Mucosa of stomach (tissue), 1 donor: Measurements from ENCODE around the gene SLC46A3.

ENCODE experiments used
- H3K27me3 ChIP-seq: one replicate; pipeline ENCODE4 v1.7.0; 2013; ENCODE audit warnings: mild to moderate bottlenecking, low read length; ENCODE audit not compliant: control insufficient read depth, insufficient read depth
- H3K36me3 ChIP-seq: one replicate; pipeline ENCODE4 v1.7.0; 2013; ENCODE audit warnings: low read length; ENCODE audit not compliant: control insufficient read depth, insufficient read depth
- H3K4me1 ChIP-seq: one replicate; pipeline ENCODE4 v1.7.0; 2013; ENCODE audit warnings: mild to moderate bottlenecking, low read length; ENCODE audit not compliant: control insufficient read depth, insufficient read depth
- H3K4me3 ChIP-seq: one replicate; pipeline ENCODE4 v1.7.0; 2013; ENCODE audit warnings: low read length
- H3K9ac ChIP-seq: one replicate; pipeline ENCODE4 v1.7.0; 2013; ENCODE audit warnings: mild to moderate bottlenecking, low read length, moderate library complexity
- H3K9me3 ChIP-seq: one replicate; pipeline ENCODE4 v1.7.0; 2013; ENCODE audit warnings: mild to moderate bottlenecking, low read length, moderate library complexity; ENCODE audit not compliant: control insufficient read depth
- donor health status: Pancreatic carcinoma.

SLC46A3 gene

GRCh38 chr13:28659621-28659970 is 59.2 kb downstream of the SLC46A3 start:
- no peaks in the 10 kb centered on the region for H3K36me3 ChIP-seq
- H3K4me3 ChIP-seq: peak overlapping the region; percentile 92
- no peaks in the 10 kb centered on the region for H3K9me3 ChIP-seq
- H3K27me3 ChIP-seq: no peaks in the 10 kb centered on the region
- H3K4me1 ChIP-seq: peaks cover 12% of the 10 kb centered on the region
- peak overlapping the region; percentile 83 for H3K9ac ChIP-seq

GRCh38 chr13:28658796-28659620 is 59.8 kb downstream of the SLC46A3 start, which contains the start of gene POMP:
TSS of gene POMP (plus strand) at chr13:28659130. CDS start at chr13:28659185, 55 bp downstream.
- Histone ChIP-seq H3K36me3 (no peaks in the 10 kb centered on the region), H3K4me3 (peak within 1 kb of the TSS; percentile 92), H3K27me3 (no peaks in the 10 kb centered on the region), H3K9ac (peak within 1 kb of the TSS; percentile 83), H3K4me1 (peaks cover 12% of the 10 kb centered on the region), H3K9me3 (no peaks in the 10 kb centered on the region)

GRCh38 chr13:28658539-28658795 is 60.3 kb downstream of the SLC46A3 start:
- Histone ChIP-seq H3K27me3 (no peaks in the 10 kb centered on the region), H3K9ac (peak overlapping the region; percentile 83), H3K4me1 (peaks cover 12% of the 10 kb centered on the region), H3K9me3 (no peaks in the 10 kb centered on the region), H3K4me3 (peak overlapping the region; percentile 92), H3K36me3 (no peaks in the 10 kb centered on the region)

GRCh38 chr13:28657784-28658538 is 60.8 kb downstream of the SLC46A3 start:
- H3K27me3 ChIP-seq: no peaks in the 10 kb centered on the region
- no peaks in the 10 kb centered on the region for H3K36me3 ChIP-seq
- H3K9ac ChIP-seq: peak overlapping the region; percentile 83
- no peaks in the 10 kb centered on the region for H3K9me3 ChIP-seq
- H3K4me3 ChIP-seq: peak overlapping the region; percentile 92
- H3K4me1 ChIP-seq: peaks cover 12% of the 10 kb centered on the region

GRCh38 chr13:28655561-28655960 is 63.2 kb downstream of the SLC46A3 start:
- H3K27me3 ChIP-seq: no peaks in the 10 kb centered on the region
- no peak overlapping the region for H3K4me3 ChIP-seq
- no peaks in the 10 kb centered on the region for H3K9me3 ChIP-seq
- H3K9ac ChIP-seq: no peak overlapping the region
- peaks cover 10% of the 10 kb centered on the region for H3K4me1 ChIP-seq
- no peaks in the 10 kb centered on the region for H3K36me3 ChIP-seq

- no peaks in the 10 kb centered on the region for H3K27me3 ChIP-seq
- no peak overlapping the region for H3K9ac ChIP-seq
- no peak overlapping the region for H3K4me3 ChIP-seq
- no peaks in the 10 kb centered on the region for H3K4me1 ChIP-seq
- no peaks in the 10 kb centered on the region for H3K9me3 ChIP-seq
- no peaks in the 10 kb centered on the region for H3K36me3 ChIP-seq
Measured at GRCh38 chr13:28654276-28654675, 64.5 kb downstream of the SLC46A3 start.

- Histone ChIP-seq H3K9ac (no peak overlapping the region), H3K9me3 (no peaks in the 10 kb centered on the region), H3K4me3 (no peak overlapping the region), H3K36me3 (no peaks in the 10 kb centered on the region), H3K4me1 (no peaks in the 10 kb centered on the region), H3K27me3 (no peaks in the 10 kb centered on the region)
Measured at GRCh38 chr13:28653111-28653510, 65.7 kb downstream of the SLC46A3 start.

- Histone ChIP-seq H3K9ac (no peak overlapping the region), H3K9me3 (no peaks in the 10 kb centered on the region), H3K27me3 (no peaks in the 10 kb centered on the region), H3K36me3 (no peaks in the 10 kb centered on the region), H3K4me1 (no peaks in the 10 kb centered on the region), H3K4me3 (no peak overlapping the region)
Measured at GRCh38 chr13:28651810-28652401, 66.9 kb downstream of the SLC46A3 start.

- Histone ChIP-seq H3K4me1 (no peaks in the 10 kb centered on the region), H3K27me3 (no peaks in the 10 kb centered on the region), H3K36me3 (no peaks in the 10 kb centered on the region), H3K4me3 (no peak overlapping the region), H3K9me3 (no peaks in the 10 kb centered on the region), H3K9ac (no peak overlapping the region)
Measured at GRCh38 chr13:28650284-28650683, 68.5 kb downstream of the SLC46A3 start.
